Neuronal stem cell (in vitro differentiated cells): ENCODE measurements around the gene PML.
"Not testable (repeated sequence)": the region's sequence is repeated elsewhere in the genome, so short reads cannot be mapped to it uniquely, and the experiment has no call there.

Source experiments
- DNase-seq: peaks from one replicate; pipeline ENCODE4 v3.0.0-alpha.2; 2013; ENCODE audit warnings: low spot score
- H2AFZ ChIP-seq: one replicate; pipeline ENCODE4 v1.6.1; 2013; ENCODE audit warnings: mild to moderate bottlenecking, low read length, inconsistent platforms
- H2AK5ac ChIP-seq: 2 replicates; pipeline ENCODE4 v1.6.1; 2013; ENCODE audit warnings: low read depth, mild to moderate bottlenecking, inconsistent platforms, low read length, moderate library complexity, mixed read lengths
- H2BK120ac ChIP-seq: 2 replicates; pipeline ENCODE4 v1.6.1; 2013; ENCODE audit warnings: low read depth, mild to moderate bottlenecking, inconsistent platforms, low read length, moderate library complexity, mixed read lengths
- H2BK12ac ChIP-seq: one replicate; pipeline ENCODE4 v1.6.1; 2013; ENCODE audit warnings: low read length, inconsistent platforms
- H2BK15ac ChIP-seq: 2 replicates; pipeline ENCODE4 v1.6.1; 2013; ENCODE audit warnings: mild to moderate bottlenecking, low read length, inconsistent platforms, mixed read lengths
- H2BK5ac ChIP-seq: one replicate; pipeline ENCODE4 v1.6.1; 2013; ENCODE audit warnings: inconsistent platforms, mild to moderate bottlenecking, low read length, moderate library complexity
- H3K14ac ChIP-seq: one replicate; pipeline ENCODE4 v1.6.1; 2013; ENCODE audit warnings: low read length, inconsistent platforms
- H3K18ac ChIP-seq: 2 replicates; pipeline ENCODE4 v1.6.1; 2013; ENCODE audit warnings: low read length, inconsistent platforms
- H3K23ac ChIP-seq: 2 replicates; pipeline ENCODE4 v1.6.1; 2013; ENCODE audit warnings: low read depth, mild to moderate bottlenecking, mixed read lengths, low read length, inconsistent platforms; ENCODE audit not compliant: poor library complexity
- H3K27ac ChIP-seq: replicated peaks from 3 replicates; pipeline ENCODE4 v1.5.1; 2013; ENCODE audit warnings: low read length, inconsistent platforms
- H3K27me3 ChIP-seq, 3 experiments: 2 replicates each; pipeline ENCODE4 v1.6.1; 2013; ENCODE audit warnings: low read length in 3 of 3, mild to moderate bottlenecking in 2 of 3, inconsistent platforms in 1 of 3, low read depth in 1 of 3, mixed read lengths in 1 of 3, moderate library complexity in 1 of 3; ENCODE audit not compliant: control insufficient read depth in 3 of 3, insufficient read depth in 3 of 3
- H3K36me3 ChIP-seq, 2 donors: replicated peaks in 1 of 2; 2 replicates each; pipeline ENCODE4 v1.6.1; 2013; ENCODE audit warnings: low read length in 2 of 2; ENCODE audit not compliant: control insufficient read depth in 2 of 2, insufficient read depth in 2 of 2
- H3K4ac ChIP-seq: 2 replicates; pipeline ENCODE4 v1.6.1; 2013; ENCODE audit warnings: inconsistent platforms, mild to moderate bottlenecking, low read length, moderate library complexity
- H3K4me1 ChIP-seq, 2 donors: 1 replicate in 1 of 2; 2 replicates in 1 of 2; pipeline ENCODE4 v1.6.1; 2013; ENCODE audit warnings: low read length in 2 of 2, low read depth in 1 of 2; ENCODE audit not compliant: control insufficient read depth in 2 of 2, insufficient read depth in 1 of 2
- H3K4me2 ChIP-seq: one replicate; pipeline ENCODE4 v1.6.1; 2013; ENCODE audit warnings: mild to moderate bottlenecking, low read length, inconsistent platforms; ENCODE audit not compliant: insufficient read depth, poor library complexity, severe bottlenecking
- H3K4me3 ChIP-seq, 2 donors: 2 replicates each; pipeline ENCODE4 v1.5.1; 2013; ENCODE audit warnings: low read length in 2 of 2, mild to moderate bottlenecking in 2 of 2, inconsistent platforms in 1 of 2, moderate library complexity in 1 of 2
- H3K79me1 ChIP-seq: one replicate; pipeline ENCODE4 v1.6.1; 2013; ENCODE audit warnings: low read depth, mild to moderate bottlenecking, inconsistent platforms, low read length, moderate library complexity
- H3K9ac ChIP-seq: one replicate; pipeline ENCODE4 v1.6.1; 2013; ENCODE audit warnings: mild to moderate bottlenecking, low read depth, low read length, inconsistent platforms; ENCODE audit not compliant: poor library complexity
- H3K9me3 ChIP-seq, 2 donors: replicated peaks in 1 of 2; 2 replicates each; pipeline versions ENCODE3 to v1.6.1; 2013; ENCODE audit warnings: low read length in 2 of 2, mild to moderate bottlenecking in 2 of 2, inconsistent platforms in 1 of 2, low read depth in 1 of 2, mixed read lengths in 1 of 2, moderate library complexity in 1 of 2; ENCODE audit not compliant: control insufficient read depth in 2 of 2, insufficient read depth in 1 of 2
- H4K8ac ChIP-seq: one replicate; pipeline ENCODE4 v1.6.1; 2013; ENCODE audit warnings: low read depth, mild to moderate bottlenecking, inconsistent platforms, low read length, moderate library complexity
- H4K91ac ChIP-seq: one replicate; pipeline ENCODE4 v1.6.1; 2013; ENCODE audit warnings: low read length, low read depth, mild to moderate bottlenecking, inconsistent platforms; ENCODE audit not compliant: poor library complexity
- WGBS, 2 donors: extraction: QIAGEN DNeasy Blood & Tissue Kit; methylation state at CpG; one replicate each; pipeline ENCODE4 v1.1.7; 2013; ENCODE audit warnings: missing lambda C conversion rate in 2 of 2, mixed read lengths in 1 of 2; ENCODE audit not compliant: insufficient read length in 2 of 2, insufficient replicate concordance in 1 of 2; ENCODE audit errors: extremely low coverage in 2 of 2; 5-methylcytosine and 5-hydroxymethylcytosine counted together

Gene PML

DNA sequence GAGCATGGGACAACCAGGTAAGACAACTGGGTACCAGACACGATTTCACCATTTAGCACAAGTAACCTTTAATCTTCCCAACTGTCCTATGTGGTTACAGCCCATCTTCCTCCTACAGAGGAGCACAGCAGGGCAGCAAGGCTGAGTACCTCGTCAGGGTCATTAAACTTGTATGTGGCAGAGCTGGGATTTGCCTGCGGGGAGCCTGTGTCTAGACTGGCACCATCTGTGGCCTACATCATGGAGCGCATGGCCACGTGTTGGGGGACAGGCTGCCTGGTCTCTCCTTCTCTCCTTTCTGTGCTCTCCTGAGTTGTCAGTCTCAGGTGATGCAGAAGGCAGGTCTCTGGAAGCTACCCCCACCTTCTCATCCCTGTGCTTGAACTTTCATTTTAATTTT, 55.6 kb downstream of the PML start:
- Histone ChIP-seq H3K14ac (peak overlapping the region; percentile 60), H3K9me3 (no peaks in the 10 kb centered on the region), H3K27me3 (peaks cover 0 to 16% (median 0%) of the 10 kb centered on the region in 3 experiments), H3K4ac (no peak overlapping the region), H3K79me1 (no peaks in the 10 kb centered on the region), H4K91ac (no peak overlapping the region), H2BK12ac (no peak overlapping the region), H2BK15ac (no peak overlapping the region), H3K9ac (no peak overlapping the region), H2AK5ac (no peak overlapping the region), H2AFZ (no peak overlapping the region), H2BK120ac (no peak overlapping the region), H3K18ac (no peak overlapping the region), H3K4me1 (peaks cover 2 to 3% of the 10 kb centered on the region in 2 donors), H2BK5ac (no peak overlapping the region), H4K8ac (no peak overlapping the region), H3K4me3 (no peak overlapping the region), H3K36me3 (no peaks in the 10 kb centered on the region), H3K27ac (no peak overlapping the region), H3K4me2 (no peak overlapping the region), H3K23ac (no peak overlapping the region)
- no peak for DNase-seq
- no CpG with 5 or more reads among the region's 5 CpGs for WGBS, 2 donors

DNA sequence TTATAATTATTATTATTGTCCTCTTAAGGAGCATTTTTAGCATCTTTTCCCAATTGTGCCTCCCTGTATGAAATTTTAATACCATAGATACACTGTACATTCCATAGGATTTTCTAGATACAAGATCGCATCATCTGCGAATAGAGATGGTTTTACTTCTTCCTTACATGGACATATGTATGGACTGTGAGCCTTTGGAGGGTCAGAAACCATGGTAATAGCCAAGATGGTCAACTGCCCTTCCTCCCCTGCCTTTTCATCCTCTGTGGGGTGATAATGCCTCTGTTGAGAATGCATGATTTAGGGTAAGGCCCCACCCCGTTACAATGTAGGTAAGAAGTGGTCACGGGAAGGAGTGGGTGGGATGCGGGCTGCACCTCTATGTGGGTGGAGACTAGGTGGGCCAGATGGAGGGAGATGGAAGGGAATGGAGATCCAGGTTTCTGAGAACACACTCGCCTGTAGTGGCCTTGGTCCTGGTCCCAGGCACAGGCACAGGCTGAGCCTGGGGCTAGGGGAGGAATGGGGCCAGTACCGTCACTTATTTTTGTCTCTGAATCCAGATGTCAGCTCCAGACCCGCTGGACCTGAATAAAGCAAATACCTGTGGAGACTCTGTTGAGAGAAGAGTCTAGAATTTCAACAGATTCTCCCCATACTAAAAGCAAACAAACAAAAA, 56.2 kb downstream of the PML start:
- no peak overlapping the region for H3K27ac ChIP-seq

DNA sequence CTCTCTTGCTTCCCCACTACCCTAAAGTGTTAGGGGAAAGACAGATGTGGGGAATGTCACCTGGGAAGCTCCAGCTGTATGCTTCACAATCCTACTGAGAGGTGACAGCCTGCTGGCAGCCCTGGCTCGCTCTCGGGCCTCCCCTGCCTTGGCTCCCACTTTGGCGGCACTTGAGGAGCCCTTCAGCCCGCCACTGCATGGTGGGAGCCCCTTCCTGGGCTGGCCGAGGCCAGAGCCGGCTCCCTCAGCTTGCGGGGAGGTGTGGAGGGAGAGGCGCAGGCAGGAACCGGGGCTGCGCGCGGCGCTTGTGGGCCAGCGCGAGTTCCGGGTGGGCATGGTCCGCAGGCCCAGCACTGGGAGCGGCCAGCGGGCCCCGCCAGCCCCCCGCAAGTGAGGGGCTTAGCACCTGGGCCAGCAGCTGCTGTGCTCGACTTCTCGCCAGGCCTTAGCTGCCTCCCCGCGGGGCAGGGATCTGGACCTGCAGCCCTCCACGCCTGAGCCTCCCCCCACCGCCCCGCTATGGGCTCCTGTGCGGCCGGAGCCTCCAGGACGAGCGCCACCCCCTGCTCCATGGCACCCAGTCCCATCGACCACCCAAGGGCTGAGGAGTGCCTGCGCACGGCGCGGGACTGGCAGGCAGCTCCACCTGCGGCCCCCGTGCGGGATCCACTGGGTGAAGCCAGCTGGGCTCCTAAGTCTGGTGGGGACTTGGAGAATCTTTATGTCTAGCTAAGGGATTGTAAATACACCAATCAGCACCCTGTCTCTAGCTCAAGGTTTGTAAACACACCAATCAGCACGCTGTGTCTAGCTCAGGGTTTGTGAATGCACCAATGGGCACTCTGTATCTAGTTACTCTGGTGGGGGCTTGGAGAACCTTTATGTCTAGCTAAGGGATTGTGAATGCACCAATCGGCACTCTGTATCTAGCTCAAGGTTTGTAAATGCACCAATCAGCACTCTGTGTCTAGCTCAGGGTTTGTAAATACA, 58.0 kb downstream of the PML start:
- H3K9me3 ChIP-seq, H3K27ac ChIP-seq, H3K4ac ChIP-seq, H3K14ac ChIP-seq, H3K36me3 ChIP-seq, H2AK5ac ChIP-seq, H2AFZ ChIP-seq, H2BK120ac ChIP-seq, H2BK5ac ChIP-seq, H4K8ac ChIP-seq, H3K4me1 ChIP-seq, H2BK15ac ChIP-seq, H3K18ac ChIP-seq, H2BK12ac ChIP-seq, H3K4me3 ChIP-seq, H3K23ac ChIP-seq, H3K9ac ChIP-seq, H3K4me2 ChIP-seq, H4K91ac ChIP-seq, H3K79me1 ChIP-seq, DNase-seq: not testable (repeated sequence)
- no CpG with 5 or more reads among the region's 42 CpGs for WGBS, 2 donors
- H3K27me3 ChIP-seq, result peaks cover 0 to 22% (median 0%) of the 10 kb centered on the region in 3 experiments

More for the DNA sequence above, 56.2 kb downstream of the PML start:
- Histone ChIP-seq H3K4ac (no peak overlapping the region), H3K36me3 (no peaks in the 10 kb centered on the region), H2BK120ac (no peak overlapping the region), H3K4me3 (no peak overlapping the region), H4K8ac (no peak overlapping the region), H3K27me3 (peaks cover 0 to 16% (median 0%) of the 10 kb centered on the region in 3 experiments), H3K14ac (no peak overlapping the region), H3K18ac (peak overlapping the region; percentile 17), H2AFZ (no peak overlapping the region), H3K23ac (no peak overlapping the region), H2AK5ac (peak overlapping the region; percentile 29), H2BK15ac (no peak overlapping the region), H3K4me1 (peaks cover 2 to 3% of the 10 kb centered on the region in 2 donors), H4K91ac (no peak overlapping the region), H3K9me3 (no peaks in the 10 kb centered on the region), H3K9ac (no peak overlapping the region), H2BK5ac (no peak overlapping the region), H2BK12ac (no peak overlapping the region), H3K79me1 (no peaks in the 10 kb centered on the region), H3K4me2 (no peak overlapping the region)
- WGBS, 2 donors, result no CpG with 5 or more reads among the region's 8 CpGs
- no peak for DNase-seq

DNA sequence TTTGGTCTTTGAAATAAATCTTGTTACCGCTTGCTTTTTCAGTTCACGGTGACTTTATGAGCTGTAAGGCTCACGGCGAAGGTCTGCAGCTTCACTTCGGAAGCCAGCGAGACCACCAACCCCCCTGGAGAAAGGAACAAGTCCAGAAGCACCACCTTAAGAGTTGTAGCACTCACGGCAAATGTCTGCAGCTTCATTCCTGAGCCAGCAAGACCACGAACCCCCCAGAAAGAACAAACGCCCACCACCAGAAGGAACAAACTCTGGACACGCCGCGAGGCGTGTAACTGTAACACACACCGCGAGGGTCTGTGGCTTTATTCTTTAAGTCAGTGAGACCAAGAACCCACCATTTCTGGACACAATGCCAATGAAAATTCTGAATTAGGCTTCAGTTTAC, 59.0 kb downstream of the PML start:
- H2BK120ac ChIP-seq, result no peak overlapping the region

More for the DNA sequence above, 59.0 kb downstream of the PML start:
- H3K27ac ChIP-seq, result no peak overlapping the region
- no peak overlapping the region for H4K8ac ChIP-seq
- no peak overlapping the region for H2AK5ac ChIP-seq
- H2AFZ ChIP-seq, result peak overlapping the region; percentile 47
- H3K4me3 ChIP-seq, result no peak overlapping the region
- H3K18ac ChIP-seq, result no peak overlapping the region
- H3K23ac ChIP-seq, result no peak overlapping the region
- H2BK5ac ChIP-seq, result no peak overlapping the region
- H4K91ac ChIP-seq, result no peak overlapping the region
- no peak overlapping the region for H2BK12ac ChIP-seq
- no peak overlapping the region for H3K14ac ChIP-seq
- no peaks in the 10 kb centered on the region for H3K36me3 ChIP-seq
- no peak overlapping the region for H3K4ac ChIP-seq
- H3K4me2 ChIP-seq, result no peak overlapping the region
- peaks cover 0 to 25% (median 0%) of the 10 kb centered on the region in 3 experiments for H3K27me3 ChIP-seq
- no peaks in the 10 kb centered on the region for H3K79me1 ChIP-seq
- H2BK15ac ChIP-seq, result no peak overlapping the region
- H3K9me3 ChIP-seq, result peaks cover 0 to 2% of the 10 kb centered on the region in 2 donors
- peaks cover 0 to 2% of the 10 kb centered on the region in 2 donors for H3K4me1 ChIP-seq
- no CpG with 5 or more reads among the region's 15 CpGs for WGBS, 2 donors
- DNase-seq, result no peak
- H3K9ac ChIP-seq, result no peak overlapping the region
